HCT116 (cell line): ENCODE data around the gene SLC27A5. TPM values are rescaled to one million over a fixed set of nuclear protein-coding genes. Genes with fewer than 3 reads are reported as not detected.

ENCODE experiments used
- ATAC-seq: fragments of 200-7000 bp; cut with Tn5 transposase; 2 replicates; pipeline ENCODE4 v1.9.1; 2020; ENCODE audit warnings: mild to moderate bottlenecking, moderate library complexity
- BruUV-seq: library from RNA; stranded (reverse); fragments of 400-500 nt; replicated peaks from 2 replicates; lab custom pipeline; 2021; lab: Mats Ljungman, UMichigan
- CTCF ChIA-PET: fragments of 300-600 bp; sonication (Branson Sonifier 250); formaldehyde crosslinking; loops from one replicate; lab custom pipeline; 2021; ENCODE audit warnings: antibody characterized with exemption; lab: Charles Lee
- POLR2A ChIA-PET: fragments of 300-600, 350-600 bp; sonication (Branson Sonifier 250); formaldehyde crosslinking; loops from one replicate; lab custom pipeline; 2021; ENCODE audit warnings: antibody characterized with exemption; lab: Charles Lee
- RAD21 ChIA-PET, 2 experiments: fragments of 300-600 bp; sonication (Branson Sonifier 250); formaldehyde crosslinking; loops; one replicate each; lab custom pipeline; 2023; ENCODE audit warnings: low total read pairs in 2 of 2; ENCODE audit not compliant: uncharacterized antibody in 2 of 2, unreplicated experiment in 2 of 2, low non-redundant PET in 1 of 2; lab: Charles Lee
- DNase-seq: peaks from one replicate; pipeline ENCODE4 v3.0.0-alpha.2; 2010; ENCODE audit warnings: low read depth, low spot score
- H2AFZ ChIP-seq: fragments of 200-600 bp; shearing (Covaris generic), sonication (generic); 2 replicates; pipeline ENCODE4 v1.6.1; 2017; ENCODE audit warnings: low read depth, mixed run types, mixed read lengths, antibody characterized with exemption, low read length; ENCODE audit not compliant: poor library complexity, severe bottlenecking
- H3K27ac ChIP-seq: 2 replicates; pipeline ENCODE4 v1.5.1; 2012; ENCODE audit warnings: low read depth, low read length
- H3K27me3 ChIP-seq: fragments of 200-600 bp; sonication (generic); 2 replicates; pipeline ENCODE4 v1.6.1; 2016; ENCODE audit warnings: mixed run types, low read length, mixed read lengths; ENCODE audit not compliant: insufficient read depth
- H3K36me3 ChIP-seq, 2 experiments: fragments of 200-500 bp in 1 of 2; fragments of 200-600 bp in 1 of 2; sonication (Bioruptor generic) in 1 of 2; sonication (generic) in 1 of 2; 2 replicates each; pipeline versions ENCODE4 v1.5.1 to v1.6.1; 2014 to 2016; ENCODE audit warnings: low read length in 2 of 2, inconsistent platforms in 1 of 2, mixed read lengths in 1 of 2, mixed run types in 1 of 2; ENCODE audit not compliant: insufficient read depth in 2 of 2, control insufficient read depth in 1 of 2
- H3K4me1 ChIP-seq, 2 experiments: fragments of 200-600 bp in 1 of 2; sonication (generic) in 1 of 2; 2 replicates each; pipeline versions ENCODE4 v1.5.1 to v1.6.1; 2012 to 2017; ENCODE audit warnings: low read length in 2 of 2, inconsistent platforms in 1 of 2, mild to moderate bottlenecking in 1 of 2, mixed read lengths in 1 of 2, mixed run types in 1 of 2, moderate library complexity in 1 of 2; ENCODE audit not compliant: insufficient read depth in 2 of 2, control insufficient read depth in 1 of 2
- H3K4me2 ChIP-seq: fragments of 200-600 bp; sonication (generic); 2 replicates; pipeline ENCODE4 v1.6.1; 2017; ENCODE audit warnings: mixed run types, low read length, mixed read lengths
- H3K4me3 ChIP-seq, 2 experiments: fragments of 200-600 bp in 1 of 2; sonication (generic) in 1 of 2; replicated peaks in 1 of 2; 2 replicates each; pipeline ENCODE4 v1.5.1; 2011 to 2016; ENCODE audit warnings: low read length in 2 of 2, control low read depth in 1 of 2, low read depth in 1 of 2, mild to moderate bottlenecking in 1 of 2, mixed read lengths in 1 of 2, mixed run types in 1 of 2
- H3K79me2 ChIP-seq: fragments of 200-600 bp; sonication (generic); 2 replicates; pipeline ENCODE4 v1.6.1; 2017; ENCODE audit warnings: mild to moderate bottlenecking, mixed run types, low read length, moderate library complexity, mixed read lengths; ENCODE audit not compliant: insufficient read depth
- H3K9ac ChIP-seq: fragments of 200-600 bp; sonication (generic); 2 replicates; pipeline ENCODE4 v1.6.1; 2016; ENCODE audit warnings: low read length, mixed read lengths
- H3K9me2 ChIP-seq: fragments of 200-600 bp; sonication (generic), shearing (Covaris generic); 2 replicates; pipeline ENCODE4 v1.6.1; 2017; ENCODE audit warnings: mixed run types, mild to moderate bottlenecking, moderate library complexity; ENCODE audit not compliant: insufficient read depth
- H3K9me3 ChIP-seq, 2 experiments: fragments of 200-500 bp in 1 of 2; fragments of 200-600 bp in 1 of 2; sonication (Bioruptor generic) in 1 of 2; sonication (generic) in 1 of 2; 2 replicates each; pipeline ENCODE4 v1.6.1; 2014 to 2017; ENCODE audit warnings: low read length in 2 of 2, mixed read lengths in 2 of 2, inconsistent platforms in 1 of 2, low read depth in 1 of 2, mild to moderate bottlenecking in 1 of 2, mixed run types in 1 of 2, moderate library complexity in 1 of 2; ENCODE audit not compliant: control insufficient read depth in 1 of 2, insufficient read depth in 1 of 2
- H4K20me1 ChIP-seq: fragments of 200-600 bp; sonication (generic), shearing (Covaris generic); 2 replicates; pipeline ENCODE4 v1.6.1; 2017; ENCODE audit warnings: mixed run types, mild to moderate bottlenecking, moderate library complexity; ENCODE audit not compliant: insufficient read depth
- ATF3 ChIP-seq: IDR thresholded peaks from 2 replicates; pipeline ENCODE4 v1.6.1; 2012
- CBX3 ChIP-seq: IDR thresholded peaks from 2 replicates; pipeline ENCODE4 v1.6.1; 2012; ENCODE audit warnings: low read depth
- EGR1 ChIP-seq: IDR thresholded peaks from 2 replicates; pipeline ENCODE4 v1.6.1; 2012; ENCODE audit warnings: low read depth
- ELF1 ChIP-seq: IDR thresholded peaks from 2 replicates; pipeline ENCODE4 v1.6.1; 2012; ENCODE audit warnings: low read depth, borderline replicate concordance
- EZH2 ChIP-seq: fragments of 200-600 bp; sonication (generic); IDR thresholded peaks from 2 replicates; pipeline ENCODE4 v1.6.1; 2017; ENCODE audit warnings: antibody characterized with exemption, mixed run types
- POLR2A ChIP-seq: IDR thresholded peaks from 2 replicates; pipeline ENCODE4 v1.7.0; 2011; ENCODE audit warnings: borderline replicate concordance; ENCODE audit not compliant: insufficient read depth, insufficient read length; ENCODE audit errors: extremely low read depth
- POLR2AphosphoS5 ChIP-seq: IDR thresholded peaks from 2 replicates; pipeline ENCODE4 v1.6.1; 2011; ENCODE audit warnings: mild to moderate bottlenecking, low read depth, low read length, moderate library complexity
- RAD21 ChIP-seq: IDR thresholded peaks from 2 replicates; pipeline ENCODE4 v1.6.1; 2012; ENCODE audit warnings: low read depth, mild to moderate bottlenecking
- REST ChIP-seq: IDR thresholded peaks from 2 replicates; pipeline ENCODE4 v1.6.1; 2012; ENCODE audit warnings: low read depth
- SP1 ChIP-seq: IDR thresholded peaks from 2 replicates; pipeline ENCODE4 v1.6.1; 2012; ENCODE audit warnings: low read depth
- SRF ChIP-seq: IDR thresholded peaks from 2 replicates; pipeline ENCODE4 v1.6.1; 2012; ENCODE audit warnings: low read depth
- YY1 ChIP-seq: IDR thresholded peaks from 2 replicates; pipeline ENCODE4 v1.6.1; 2011; ENCODE audit warnings: low read length, low read depth, moderate library complexity, mild to moderate bottlenecking; ENCODE audit not compliant: insufficient replicate concordance; ENCODE audit errors: extremely low read depth
- ZBTB33 ChIP-seq: IDR thresholded peaks from 2 replicates; pipeline ENCODE4 v1.6.1; 2011; ENCODE audit warnings: mild to moderate bottlenecking, low read length, moderate library complexity; ENCODE audit not compliant: insufficient replicate concordance; ENCODE audit errors: extremely low read depth
- intact Hi-C: fragments of 100-400 bp; cut with micrococcal nuclease; formaldehyde crosslinking; loops from 2 replicates; pipeline ENCODE4 v1.10.0; 2022
- total RNA-seq: library from RNA; stranded (reverse); gene quantifications from one replicate; pipeline ENCODE4 v1.2.1, GENCODE V29; 2021; ENCODE audit not compliant: unreplicated experiment

Gene SLC27A5
- total RNA-seq, 1 experiment from 2014 or later: 27.1 TPM

GRCh38 chr19:58482372-58482771 is 29.4 kb downstream of the SLC27A5 start:
- Histone ChIP-seq H3K9ac (no peak overlapping the region), H2AFZ (no peak overlapping the region), H3K4me1 (no peaks in the 10 kb centered on the region), H3K36me3 (no peaks in the 10 kb centered on the region), H3K4me3 (no peak overlapping the region), H3K4me2 (no peak overlapping the region), H3K9me2 (no peaks in the 10 kb centered on the region), H3K27me3 (no peaks in the 10 kb centered on the region), H3K27ac (no peak overlapping the region), H3K9me3 (no peaks in the 10 kb centered on the region), H4K20me1 (no peaks in the 10 kb centered on the region), H3K79me2 (no peaks in the 10 kb centered on the region)
- intact Hi-C loops: no loop called here
- ATAC-seq: no peak
- RAD21 ChIA-PET: no interaction called here
- CTCF ChIA-PET: no interaction called here
- POLR2A ChIA-PET: no interaction called here
- no peak for DNase-seq
- TF ChIP-seq CBX3 (no peak), REST (no peak), SP1 (no peak), POLR2AphosphoS5 (no peak), SRF (no peak), EZH2 (no peak), POLR2A (no peak), YY1 (no peak), RAD21 (no peak), ATF3 (no peak), ELF1 (no peak), ZBTB33 (no peak), EGR1 (no peak)
- no TSS peak for BruUV-seq
